Prostate gland (tissue), 2 donors: Measurements from ENCODE around the gene TRPV4.

Experiments
- CTCF ChIP-seq, 4 experiments: fragments of 200-600 bp in 2 of 4; fragments of 450-650 bp in 2 of 4; sonication (generic) in 2 of 4; IDR thresholded peaks; 1 replicate in 3 of 4; 2 replicates in 1 of 4; pipeline ENCODE4 v1.5.1; 2016 to 2019; ENCODE audit warnings: antibody characterized with exemption in 4 of 4, mild to moderate bottlenecking in 2 of 4, moderate library complexity in 2 of 4
- POLR2A ChIP-seq: fragments of 450-650 bp; IDR thresholded peaks from one replicate; pipeline ENCODE4 v1.6.1; 2016; ENCODE audit warnings: antibody characterized with exemption, mild to moderate bottlenecking

GRCh38 chr12:109793826-109794501 is 39.2 kb downstream of the TRPV4 start:
- TF ChIP-seq POLR2A = no peak
- no peak for TF ChIP-seq CTCF (IDR thresholded peaks at IDR 0.05)
